Ectodermal cell (in vitro differentiated cells): ENCODE data around the gene ARHGEF37.

ENCODE experiments used
- H3K27ac ChIP-seq: 2 replicates; pipeline ENCODE4 v1.7.0; 2013; ENCODE audit warnings: mild to moderate bottlenecking, low read depth, low read length; ENCODE audit not compliant: insufficient read depth, poor library complexity, severe bottlenecking
- H3K27me3 ChIP-seq: 2 replicates; pipeline ENCODE4 v1.7.0; 2013; ENCODE audit warnings: mild to moderate bottlenecking, low read length; ENCODE audit not compliant: insufficient read depth, control insufficient read depth, poor library complexity, severe bottlenecking
- H3K36me3 ChIP-seq: one replicate; pipeline ENCODE4 v1.7.0; 2013; ENCODE audit warnings: low read length; ENCODE audit not compliant: control insufficient read depth, insufficient read depth
- H3K4me1 ChIP-seq: one replicate; pipeline ENCODE4 v1.7.0; 2013; ENCODE audit warnings: low read length; ENCODE audit not compliant: control insufficient read depth, insufficient read depth
- H3K4me3 ChIP-seq: 2 replicates; pipeline ENCODE4 v1.7.0; 2013; ENCODE audit warnings: low read depth, low read length, control low read depth; ENCODE audit not compliant: insufficient read depth
- H3K9me3 ChIP-seq: 2 replicates; pipeline ENCODE4 v1.7.0; 2013; ENCODE audit warnings: mild to moderate bottlenecking, low read length, moderate library complexity; ENCODE audit not compliant: control insufficient read depth
- WGBS, 2 experiments: methylation state at CpG; one replicate each; pipeline ENCODE4 v1.1.7; 2013; ENCODE audit warnings: missing lambda C conversion rate in 2 of 2; 5-methylcytosine and 5-hydroxymethylcytosine counted together

The ARHGEF37 gene

DNA sequence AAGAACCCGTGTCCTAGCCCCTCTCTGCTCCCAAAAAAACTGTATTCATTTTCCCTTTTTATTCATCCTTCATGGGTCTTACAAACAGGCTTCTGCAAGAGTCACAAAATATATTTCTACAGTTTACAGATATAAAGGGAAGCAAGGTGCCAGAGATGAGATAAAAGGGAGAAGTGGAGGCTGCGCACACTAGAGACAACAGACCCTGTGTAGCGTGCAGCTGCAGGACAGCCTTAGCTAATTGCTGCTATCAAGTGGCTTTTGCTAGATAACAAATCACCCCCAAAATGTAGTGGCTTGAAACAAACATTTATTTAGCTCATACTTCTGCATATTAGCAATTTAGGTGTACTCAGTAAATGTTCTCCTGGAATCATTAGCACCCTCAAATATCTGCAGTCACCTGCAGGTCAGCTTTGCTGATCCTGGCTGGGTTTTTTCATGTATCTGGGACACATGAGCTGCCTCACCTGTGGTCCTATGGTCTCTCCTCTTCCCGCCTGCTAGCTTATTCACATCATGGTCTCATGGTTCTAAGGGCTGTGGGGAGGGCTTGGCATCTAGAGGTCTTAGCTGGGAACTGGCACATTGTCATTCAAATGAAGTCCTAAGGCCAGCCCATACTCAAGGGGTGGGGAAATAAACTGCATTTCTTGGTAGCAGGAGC lies 29.4 kb downstream of the ARHGEF37 start:
- no peak overlapping the region for H3K27ac ChIP-seq
- H3K9me3 ChIP-seq: no peaks in the 10 kb centered on the region
- H3K27me3 ChIP-seq: no peaks in the 10 kb centered on the region
- H3K4me3 ChIP-seq: no peak overlapping the region
- no peaks in the 10 kb centered on the region for H3K36me3 ChIP-seq
- WGBS, 2 experiments: 90 to 94% methylated on average over 4 of the region's 4 CpGs
- no peaks in the 10 kb centered on the region for H3K4me1 ChIP-seq

DNA sequence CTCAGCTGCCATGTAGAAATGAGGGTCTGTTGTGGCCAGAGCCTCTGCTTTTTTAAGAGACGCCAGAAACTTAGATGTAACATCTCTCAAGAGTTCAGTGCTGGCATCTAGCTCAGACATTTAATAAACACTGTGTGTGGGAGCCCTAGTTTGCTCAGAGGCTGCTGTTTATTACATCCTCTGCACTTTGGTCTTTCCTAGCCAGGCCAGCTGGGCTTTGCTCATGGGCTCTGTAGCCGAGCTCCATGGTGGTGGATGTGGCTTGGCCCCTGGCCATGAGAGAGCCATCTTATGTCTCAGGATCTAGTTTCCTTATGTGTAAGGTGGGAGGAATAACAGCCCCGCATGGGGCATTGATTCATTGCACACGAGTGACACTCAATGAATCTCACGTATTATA lies 30.0 kb downstream of the ARHGEF37 start:
- H3K9me3 ChIP-seq: no peaks in the 10 kb centered on the region

DNA sequence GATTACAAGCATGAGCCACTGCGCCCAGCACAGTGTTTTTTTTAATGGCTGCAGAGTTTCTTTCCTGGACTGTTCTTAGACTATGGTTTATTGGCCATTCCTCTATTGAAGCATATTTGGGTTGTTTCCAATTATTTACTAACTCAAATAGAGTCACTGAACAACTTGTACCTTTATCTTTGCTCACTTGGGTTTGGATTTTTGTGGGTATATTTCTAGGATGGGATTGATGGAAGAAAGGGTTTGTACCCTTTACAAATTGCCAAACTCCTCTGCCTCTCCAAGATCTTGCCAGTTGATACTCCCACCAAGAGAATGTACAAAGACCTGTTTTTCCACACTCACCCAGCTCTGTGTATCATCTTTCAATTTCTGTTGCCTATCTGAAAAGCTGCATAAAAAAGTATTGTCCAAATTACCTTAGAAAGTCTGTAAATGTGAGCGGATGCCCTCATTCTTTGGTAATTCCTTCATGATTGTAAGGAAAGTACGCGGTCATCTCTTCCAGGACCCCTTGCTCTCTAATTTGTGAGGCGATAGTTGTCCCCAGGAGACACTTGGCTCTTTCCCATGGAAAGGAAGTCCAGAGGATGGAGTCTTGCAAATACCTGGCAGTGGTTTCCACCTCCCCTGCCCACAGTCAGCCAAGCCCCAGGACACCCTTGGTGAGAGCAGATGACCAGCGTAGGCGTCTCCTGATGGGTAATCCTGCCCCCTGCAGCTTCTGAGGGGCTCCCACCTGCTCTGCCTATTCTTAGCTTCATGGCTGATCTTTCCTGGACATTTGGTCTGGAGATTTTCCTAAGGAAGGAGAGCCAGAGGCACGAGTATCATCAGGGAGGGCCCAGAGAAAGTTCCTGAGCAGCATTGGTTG lies 33.0 kb downstream of the ARHGEF37 start:
- 88% methylated on average over 8 of the region's 8 CpGs for WGBS, 2 experiments
- Histone ChIP-seq H3K36me3 (no peaks in the 10 kb centered on the region), H3K4me1 (no peaks in the 10 kb centered on the region), H3K27me3 (no peaks in the 10 kb centered on the region), H3K9me3 (no peaks in the 10 kb centered on the region), H3K4me3 (no peak overlapping the region), H3K27ac (no peak overlapping the region)

More for the DNA sequence above, 30.0 kb downstream of the ARHGEF37 start:
- Histone ChIP-seq H3K27me3 (no peaks in the 10 kb centered on the region), H3K4me3 (no peak overlapping the region), H3K27ac (no peak overlapping the region), H3K36me3 (no peaks in the 10 kb centered on the region), H3K4me1 (no peaks in the 10 kb centered on the region)
- 92% methylated on average over 5 of the region's 5 CpGs for WGBS, 2 experiments

- no peak overlapping the region for H3K4me3 ChIP-seq
- no peaks in the 10 kb centered on the region for H3K4me1 ChIP-seq
- no peak overlapping the region for H3K27ac ChIP-seq
- no peaks in the 10 kb centered on the region for H3K27me3 ChIP-seq
- WGBS, 2 experiments: 81 to 82% methylated on average over 5 of the region's 5 CpGs
- H3K9me3 ChIP-seq: no peaks in the 10 kb centered on the region
- no peaks in the 10 kb centered on the region for H3K36me3 ChIP-seq
Measured at GRCh38 chr5:149615976-149616375, 34.7 kb downstream of the ARHGEF37 start.

DNA sequence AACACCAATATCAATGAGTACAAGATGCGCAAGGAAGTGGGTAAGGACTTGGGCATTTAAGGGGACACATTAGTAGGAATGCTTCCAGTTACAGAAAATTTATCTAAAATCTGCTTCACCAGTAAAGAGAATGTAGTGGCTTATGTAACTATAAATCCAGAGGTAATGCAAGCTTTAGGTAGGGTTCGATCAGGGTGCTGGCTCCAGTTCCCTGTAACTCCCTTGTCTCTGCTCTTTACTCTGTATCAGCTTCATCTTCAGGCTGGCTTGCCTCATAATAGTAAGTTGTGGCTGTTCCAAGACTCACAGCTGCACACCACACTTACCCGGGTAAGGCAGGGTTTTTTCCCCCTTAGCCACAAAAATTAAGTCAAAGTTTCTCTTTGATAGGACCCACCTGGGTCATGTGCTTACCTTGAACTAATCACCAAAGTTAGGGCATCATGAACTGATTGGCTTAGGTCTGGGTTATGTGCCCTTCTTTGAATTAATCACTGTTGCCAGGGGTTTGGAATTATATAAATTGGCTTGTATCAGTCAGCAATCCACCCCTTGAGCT lies 35.5 kb downstream of the ARHGEF37 start:
- no peaks in the 10 kb centered on the region for H3K27me3 ChIP-seq
- 93 to 97% methylated on average over 3 of the region's 3 CpGs for WGBS, 2 experiments
- no peaks in the 10 kb centered on the region for H3K36me3 ChIP-seq
- no peak overlapping the region for H3K4me3 ChIP-seq
- H3K4me1 ChIP-seq: no peaks in the 10 kb centered on the region
- H3K9me3 ChIP-seq: no peaks in the 10 kb centered on the region
- no peak overlapping the region for H3K27ac ChIP-seq

DNA sequence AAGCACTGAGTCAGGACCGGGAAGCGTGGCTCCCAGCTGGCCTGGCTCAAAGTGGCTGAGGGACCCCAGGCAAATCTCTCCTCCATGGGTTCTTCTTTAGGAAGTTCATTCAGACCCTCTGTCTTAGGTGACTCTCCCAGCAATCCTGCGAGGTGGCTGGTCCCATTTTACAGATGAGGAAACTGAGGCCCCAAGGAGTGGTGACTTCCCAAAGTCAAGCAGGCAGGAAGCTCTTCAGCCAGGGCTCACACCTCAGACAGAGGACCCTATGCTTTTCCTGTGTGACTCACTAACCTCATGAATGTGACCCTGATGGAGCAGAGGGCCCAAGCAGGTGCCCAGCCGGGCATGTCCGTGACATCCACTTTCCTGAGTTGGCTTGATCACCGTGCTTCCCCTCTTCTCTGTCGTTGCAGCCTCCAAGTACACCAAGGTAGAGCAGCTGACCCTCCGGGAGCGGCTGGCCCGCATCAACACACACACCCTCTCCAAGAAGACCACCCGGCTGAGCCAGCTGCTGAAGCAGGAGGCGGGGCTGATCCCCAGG lies 36.5 kb downstream of the ARHGEF37 start:
- WGBS, 2 experiments: 90 to 92% methylated on average over 12 of the region's 12 CpGs
- Histone ChIP-seq H3K27ac (no peak overlapping the region), H3K36me3 (no peaks in the 10 kb centered on the region), H3K9me3 (no peaks in the 10 kb centered on the region), H3K27me3 (no peaks in the 10 kb centered on the region), H3K4me1 (no peaks in the 10 kb centered on the region), H3K4me3 (no peak overlapping the region)

DNA sequence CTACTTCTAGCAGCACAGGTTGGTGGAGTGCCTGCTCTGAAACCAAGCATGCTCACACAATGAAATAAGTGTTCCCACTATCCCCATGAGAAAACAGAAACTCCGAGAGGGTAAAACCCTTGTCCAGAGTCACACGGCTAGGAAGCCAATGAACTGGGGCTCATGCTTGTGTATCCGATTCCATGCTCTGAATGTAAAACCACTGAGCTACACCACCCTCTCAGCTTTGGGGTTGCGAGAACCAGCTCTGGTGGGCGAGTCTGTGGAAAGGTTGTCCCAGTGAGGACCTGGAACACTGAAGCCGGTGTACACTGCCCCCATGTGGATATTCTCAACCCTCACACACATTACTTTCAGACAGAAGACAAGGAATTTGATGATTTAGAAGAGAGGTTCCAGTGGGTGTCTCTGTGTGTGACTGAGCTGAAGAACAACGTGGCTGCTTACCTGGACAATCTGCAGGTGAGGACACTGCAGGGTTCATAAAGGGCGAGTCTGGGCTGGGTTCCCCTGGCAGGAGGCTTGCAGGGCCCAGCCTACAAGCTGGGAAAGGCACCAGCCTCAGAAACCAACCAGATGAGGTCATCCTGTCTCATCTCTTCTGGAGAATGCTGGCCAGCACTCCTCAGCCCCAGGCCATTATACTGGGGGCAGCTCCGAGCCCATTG lies 37.4 kb downstream of the ARHGEF37 start:
- Histone ChIP-seq H3K27me3 (no peaks in the 10 kb centered on the region), H3K36me3 (no peaks in the 10 kb centered on the region), H3K4me3 (no peak overlapping the region), H3K9me3 (no peaks in the 10 kb centered on the region), H3K4me1 (no peaks in the 10 kb centered on the region), H3K27ac (no peak overlapping the region)
- WGBS, 2 experiments: 41 to 45% methylated on average over 9 of the region's 9 CpGs

DNA sequence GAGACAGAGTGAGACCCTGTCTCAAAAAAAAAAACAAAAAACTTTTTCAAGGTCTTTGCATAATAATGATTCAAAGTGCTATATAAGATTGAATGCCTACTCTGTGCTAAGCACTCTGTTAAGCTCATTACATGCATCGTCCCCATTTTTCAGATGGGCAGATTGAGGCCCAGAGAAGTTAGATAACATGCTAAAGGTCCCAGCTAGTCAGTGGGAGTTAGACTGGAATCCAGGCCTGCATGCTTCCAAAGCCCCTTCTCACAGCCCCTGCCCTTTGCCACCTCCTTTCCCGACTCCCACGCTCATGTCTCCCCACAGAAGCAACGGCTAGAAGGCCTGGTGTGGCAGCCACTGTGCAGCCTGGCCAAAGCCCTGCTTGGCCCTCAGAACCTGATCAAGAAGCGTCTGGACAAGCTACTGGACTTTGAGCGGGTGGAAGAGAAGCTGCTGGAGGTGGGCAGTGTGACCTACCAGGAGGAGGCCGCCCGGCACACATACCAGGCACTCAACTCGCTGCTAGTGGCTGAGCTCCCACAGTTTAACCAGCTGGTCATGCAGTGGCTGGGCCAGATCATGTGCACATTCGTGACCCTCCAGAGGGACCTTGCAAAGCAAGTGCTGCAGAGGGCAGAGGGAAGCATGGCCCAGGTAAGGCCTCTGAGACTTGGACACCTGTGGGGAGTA lies 40.3 kb downstream of the ARHGEF37 start:
- Histone ChIP-seq H3K4me1 (no peaks in the 10 kb centered on the region), H3K4me3 (no peak overlapping the region), H3K36me3 (no peaks in the 10 kb centered on the region), H3K27me3 (no peaks in the 10 kb centered on the region), H3K27ac (no peak overlapping the region), H3K9me3 (no peaks in the 10 kb centered on the region)
- 93% methylated on average over 10 of the region's 10 CpGs for WGBS, 2 experiments

DNA sequence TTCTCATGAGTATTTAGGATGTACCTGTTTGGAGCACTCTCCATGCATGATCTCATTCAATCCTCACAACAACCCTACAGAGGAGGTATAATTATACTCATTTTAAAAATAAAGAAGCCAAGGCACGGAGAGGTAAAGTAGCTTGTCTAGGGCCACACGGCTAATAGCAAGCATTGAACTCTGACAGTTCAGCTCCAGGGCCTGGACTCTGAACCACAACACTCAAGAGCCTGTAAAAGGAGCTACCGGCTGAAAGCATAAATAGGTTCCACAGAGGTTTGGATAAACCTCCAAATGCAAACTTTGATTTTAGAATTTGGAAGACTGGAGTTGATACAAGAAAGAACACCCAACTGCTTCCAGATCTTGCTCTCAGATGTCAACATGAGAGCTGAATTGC lies 41.2 kb downstream of the ARHGEF37 start:
- Histone ChIP-seq H3K4me3 (no peak overlapping the region), H3K27ac (no peak overlapping the region), H3K9me3 (no peaks in the 10 kb centered on the region), H3K4me1 (no peaks in the 10 kb centered on the region), H3K27me3 (no peaks in the 10 kb centered on the region), H3K36me3 (no peaks in the 10 kb centered on the region)
- 93 to 96% methylated on average over 3 of the region's 3 CpGs for WGBS, 2 experiments
